BJ (cell line): Measurements from ENCODE around the gene KCTD17. TPM values are rescaled to one million over a fixed set of nuclear protein-coding genes. Genes with fewer than 3 reads are reported as not detected.

Source experiments
- CTCF ChIA-PET: fragments of 350-600 bp; formaldehyde crosslinking; extraction: SDS; loops from one replicate; lab custom pipeline; 2021; ENCODE audit warnings: antibody characterized with exemption, inconsistent platforms; lab: Yijun Ruan, JAX
- POLR2A ChIA-PET: fragments of 300-600 bp; sonication (Branson Sonifier 250); formaldehyde crosslinking; extraction: SDS; loops from one replicate; lab custom pipeline; 2021; ENCODE audit warnings: antibody characterized with exemption; lab: Charles Lee
- DNase-seq: peaks from one replicate; pipeline ENCODE4 v3.0.0-alpha.2; 2011; ENCODE audit warnings: low read depth
- H3K27me3 ChIP-seq: 2 replicates; pipeline ENCODE4 v1.6.0; 2011; ENCODE audit warnings: low read length; ENCODE audit not compliant: control insufficient read depth, insufficient read depth
- H3K36me3 ChIP-seq: 2 replicates; pipeline ENCODE4 v1.5.1; 2011; ENCODE audit warnings: low read length; ENCODE audit not compliant: control insufficient read depth, insufficient read depth
- H3K4me3 ChIP-seq: 2 replicates; pipeline ENCODE4 v1.5.1; 2011; ENCODE audit warnings: low read depth, mild to moderate bottlenecking, control low read depth, low read length
- polyA plus RNA-seq: library from polyadenylated mRNA; depleted of rRNA; stranded (reverse); fragments of >200 nt; gene quantifications from 2 replicates; pipeline ENCODE4 v1.2.3, GENCODE V29; 2011
- TF ChIP-seq, protein P1 (sequence below): IDR thresholded peaks from 2 replicates; pipeline ENCODE4 v1.5.1; 2011; ENCODE audit warnings: low read depth, mild to moderate bottlenecking, control low read depth, inconsistent platforms, low read length, moderate library complexity; ENCODE audit not compliant: insufficient read depth

Gene KCTD17
- polyA plus RNA-seq, 1 experiment = 36.3 TPM

DNA sequence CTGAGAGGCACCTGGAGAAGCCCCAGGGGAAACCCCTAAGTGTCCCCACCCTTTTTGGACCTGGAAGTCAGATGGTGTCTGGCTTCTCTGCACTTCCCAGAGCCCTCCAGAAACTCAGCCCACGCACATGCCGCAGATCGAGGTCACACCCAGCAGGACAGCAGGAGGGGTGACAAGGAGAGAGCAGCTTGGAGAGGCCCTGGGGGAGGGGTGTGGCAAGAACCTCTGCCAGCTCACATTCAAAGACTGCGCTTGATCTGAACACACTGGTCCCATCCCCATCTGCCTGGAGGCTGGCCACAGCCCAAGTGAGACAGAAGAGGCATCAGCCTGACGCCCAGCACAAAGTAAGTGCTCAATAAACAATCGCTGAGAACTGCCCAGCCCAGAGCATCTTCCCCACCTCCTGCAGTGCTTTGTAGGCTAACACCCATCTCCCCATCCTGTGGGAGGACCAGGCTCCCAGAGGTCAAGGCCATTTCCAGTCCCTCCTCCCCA lies 36.6 kb downstream of the KCTD17 start:
- DNase-seq = peak; percentile 24
- ChIA-PET POLR2A (interaction anchor here (0.8 kb wide), 1 partner anchor 12 kb away, joined by 4 read pairs; no protein-coding TSS in a partner anchor), CTCF (interaction anchor here (1.2 to 2.7 kb wide), 4 partner anchors 12 to 172 kb away, joined by 4 to 8 read pairs (median 4); no protein-coding TSS in a partner anchor)
- peaks cover 3% of the 10 kb centered on the region; the same call in 1 of the 2 replicates for H3K27me3 ChIP-seq
- H3K4me3 ChIP-seq = no peak overlapping the region
- TF ChIP-seq, protein P1, sequence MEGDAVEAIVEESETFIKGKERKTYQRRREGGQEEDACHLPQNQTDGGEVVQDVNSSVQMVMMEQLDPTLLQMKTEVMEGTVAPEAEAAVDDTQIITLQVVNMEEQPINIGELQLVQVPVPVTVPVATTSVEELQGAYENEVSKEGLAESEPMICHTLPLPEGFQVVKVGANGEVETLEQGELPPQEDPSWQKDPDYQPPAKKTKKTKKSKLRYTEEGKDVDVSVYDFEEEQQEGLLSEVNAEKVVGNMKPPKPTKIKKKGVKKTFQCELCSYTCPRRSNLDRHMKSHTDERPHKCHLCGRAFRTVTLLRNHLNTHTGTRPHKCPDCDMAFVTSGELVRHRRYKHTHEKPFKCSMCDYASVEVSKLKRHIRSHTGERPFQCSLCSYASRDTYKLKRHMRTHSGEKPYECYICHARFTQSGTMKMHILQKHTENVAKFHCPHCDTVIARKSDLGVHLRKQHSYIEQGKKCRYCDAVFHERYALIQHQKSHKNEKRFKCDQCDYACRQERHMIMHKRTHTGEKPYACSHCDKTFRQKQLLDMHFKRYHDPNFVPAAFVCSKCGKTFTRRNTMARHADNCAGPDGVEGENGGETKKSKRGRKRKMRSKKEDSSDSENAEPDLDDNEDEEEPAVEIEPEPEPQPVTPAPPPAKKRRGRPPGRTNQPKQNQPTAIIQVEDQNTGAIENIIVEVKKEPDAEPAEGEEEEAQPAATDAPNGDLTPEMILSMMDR = no peak
- no peaks in the 10 kb centered on the region for H3K36me3 ChIP-seq

GRCh38 chr22:37088750-37089408 lies 37.3 kb downstream of the KCTD17 start:
- CTCF ChIA-PET = interaction anchor here (1.2 to 1.3 kb wide), 2 partner anchors 103 to 110 kb away, joined by 4 read pairs; no protein-coding TSS in a partner anchor
- no peak for DNase-seq
- POLR2A ChIA-PET = no interaction called here
- Histone ChIP-seq H3K4me3 (no peak overlapping the region), H3K27me3 (peaks cover 3% of the 10 kb centered on the region; the same call in 1 of the 2 replicates), H3K36me3 (no peaks in the 10 kb centered on the region)
- TF ChIP-seq, protein P1 = no peak

- no peak for DNase-seq
- Histone ChIP-seq H3K4me3 (no peak overlapping the region), H3K36me3 (no peaks in the 10 kb centered on the region), H3K27me3 (peaks cover 3% of the 10 kb centered on the region; the same call in 1 of the 2 replicates)
- TF ChIP-seq, protein P1 = no peak
- ChIA-PET CTCF (interaction anchor here (1.3 kb wide), 1 partner anchor 109 kb away, joined by 4 read pairs; no protein-coding TSS in a partner anchor), POLR2A (no interaction called here)
These were observed 37.9 kb downstream of the KCTD17 start for GRCh38 chr22:37089434-37089833.

GRCh38 chr22:37090920-37091695 lies 39.6 kb downstream of the KCTD17 start:
- no peak overlapping the region for H3K4me3 ChIP-seq
- peaks cover 7% of the 10 kb centered on the region for H3K27me3 ChIP-seq
- H3K36me3 ChIP-seq = no peaks in the 10 kb centered on the region
- CTCF ChIA-PET = no interaction called here
- POLR2A ChIA-PET = no interaction called here
- TF ChIP-seq, protein P1 = no peak
- no peak for DNase-seq

GRCh38 chr22:37091994-37092393 lies 40.5 kb downstream of the KCTD17 start:
- no peak for DNase-seq
- TF ChIP-seq, protein P1 = no peak
- no peaks in the 10 kb centered on the region for H3K36me3 ChIP-seq
- CTCF ChIA-PET = interaction anchor here (0.5 kb wide), 1 partner anchor 145 kb away, joined by 3 read pairs; no protein-coding TSS in a partner anchor
- H3K27me3 ChIP-seq = peaks cover 11% of the 10 kb centered on the region
- POLR2A ChIA-PET = no interaction called here
- no peak overlapping the region for H3K4me3 ChIP-seq
